Activated naive CD4-positive, alpha-beta T cell treated with anti-CD3 and anti-CD28 coated beads for 36 hours (primary cell): ENCODE data around the gene KAZN. TPM values are rescaled to one million over a fixed set of nuclear protein-coding genes. Genes with fewer than 3 reads are reported as not detected.

Experiments used
- CTCF ChIA-PET: fragments of 350-600 bp; sonication (Branson Sonifier 250); formaldehyde crosslinking; loops from one replicate; lab custom pipeline; 2021; ENCODE audit warnings: antibody characterized with exemption; lab: Charles Lee
- DNase-seq: peaks from one replicate; pipeline ENCODE4 v3.0.0-alpha.2; 2020
- H3K27ac Mint-ChIP-seq: one replicate; pipeline ENCODE4 v1.8.0; 2021; ENCODE audit warnings: mild to moderate bottlenecking, mixed read lengths
- H3K27me3 Mint-ChIP-seq: one replicate; pipeline ENCODE4 v1.8.0; 2021; ENCODE audit warnings: low read depth, mixed read lengths
- H3K36me3 Mint-ChIP-seq: one replicate; pipeline ENCODE4 v1.8.0; 2021; ENCODE audit warnings: low read depth, mixed read lengths
- H3K4me1 Mint-ChIP-seq: one replicate; pipeline ENCODE4 v1.8.0; 2021; ENCODE audit warnings: low read depth, mixed read lengths
- H3K4me3 Mint-ChIP-seq: one replicate; pipeline ENCODE4 v1.8.0; 2021; ENCODE audit warnings: mild to moderate bottlenecking, moderate library complexity, mixed read lengths
- H3K9me3 Mint-ChIP-seq: one replicate; pipeline ENCODE4 v1.8.0; 2021; ENCODE audit warnings: mixed read lengths
- intact Hi-C: fragments of 100-400 bp; cut with micrococcal nuclease; formaldehyde crosslinking; loops from one replicate; pipeline ENCODE4 v1.15.1; 2023
- total RNA-seq, 2 experiments: library from RNA; stranded (reverse); gene quantifications; one replicate each; pipeline ENCODE4 v1.2.3, GENCODE V29; 2021

The KAZN gene
- total RNA-seq, 2 experiments from 2014 or later = 0.55 to 0.59 TPM

GRCh38 chr1:14899686-14900085 lies 301.2 kb downstream of the KAZN start:
- CTCF ChIA-PET = no interaction called here
- Mint-ChIP-seq H3K4me1 (no peaks in the 10 kb centered on the region), H3K27ac (no peak overlapping the region), H3K9me3 (no peaks in the 10 kb centered on the region), H3K4me3 (no peak overlapping the region), H3K27me3 (peaks cover 6% of the 10 kb centered on the region), H3K36me3 (no peaks in the 10 kb centered on the region)
- intact Hi-C loops = loop anchor here (5.0 kb wide), 1 partner anchor 307 kb away; no protein-coding TSS in a partner anchor
- DNase-seq = no peak

- H3K4me1 Mint-ChIP-seq = no peaks in the 10 kb centered on the region
- CTCF ChIA-PET = no interaction called here
- intact Hi-C loops = loop anchor here (5.0 kb wide), 1 partner anchor 309 kb away; no protein-coding TSS in a partner anchor
Observed at GRCh38 chr1:14901371-14901954, 303.0 kb downstream of the KAZN start.

GRCh38 chr1:14903922-14904321 lies 305.4 kb downstream of the KAZN start:
- CTCF ChIA-PET = no interaction called here
- H3K4me1 Mint-ChIP-seq = no peaks in the 10 kb centered on the region
- no peaks in the 10 kb centered on the region for H3K36me3 Mint-ChIP-seq
- H3K27me3 Mint-ChIP-seq = no peaks in the 10 kb centered on the region
- H3K9me3 Mint-ChIP-seq = no peaks in the 10 kb centered on the region
- intact Hi-C loops = loop anchor here (5.0 kb wide), 1 partner anchor 312 kb away; no protein-coding TSS in a partner anchor
- DNase-seq = no peak
- H3K4me3 Mint-ChIP-seq = no peak overlapping the region
- H3K27ac Mint-ChIP-seq = no peak overlapping the region

More at GRCh38 chr1:14901371-14901954, 303.0 kb downstream of the KAZN start:
- Mint-ChIP-seq H3K27ac (no peak overlapping the region), H3K27me3 (peaks cover 6% of the 10 kb centered on the region), H3K4me3 (no peak overlapping the region), H3K9me3 (no peaks in the 10 kb centered on the region), H3K36me3 (no peaks in the 10 kb centered on the region)
- DNase-seq = no peak

- Mint-ChIP-seq H3K27ac (no peak overlapping the region), H3K4me3 (no peak overlapping the region), H3K4me1 (no peaks in the 10 kb centered on the region), H3K36me3 (no peaks in the 10 kb centered on the region), H3K27me3 (no peaks in the 10 kb centered on the region), H3K9me3 (no peaks in the 10 kb centered on the region)
- DNase-seq = no peak
- CTCF ChIA-PET = no interaction called here
- intact Hi-C loops = no loop called here
Observed at GRCh38 chr1:14906665-14907064, 308.2 kb downstream of the KAZN start.

- Mint-ChIP-seq H3K4me3 (no peak overlapping the region), H3K27me3 (no peaks in the 10 kb centered on the region), H3K9me3 (no peaks in the 10 kb centered on the region), H3K4me1 (no peaks in the 10 kb centered on the region), H3K27ac (no peak overlapping the region), H3K36me3 (no peaks in the 10 kb centered on the region)
- intact Hi-C loops = no loop called here
- no peak for DNase-seq
- CTCF ChIA-PET = interaction anchor here (0.7 kb wide), 1 partner anchor 16 kb away, joined by 3 read pairs; no protein-coding TSS in a partner anchor
Observed at GRCh38 chr1:14907416-14907815, 308.9 kb downstream of the KAZN start.

GRCh38 chr1:14909273-14909672 lies 310.8 kb downstream of the KAZN start:
- Mint-ChIP-seq H3K4me1 (no peaks in the 10 kb centered on the region), H3K4me3 (no peak overlapping the region)

GRCh38 chr1:14909920-14910460 lies 311.5 kb downstream of the KAZN start:
- H3K4me3 Mint-ChIP-seq = no peak overlapping the region
- no peak for DNase-seq
- intact Hi-C loops = no loop called here
- CTCF ChIA-PET = no interaction called here
- no peaks in the 10 kb centered on the region for H3K9me3 Mint-ChIP-seq
- H3K36me3 Mint-ChIP-seq = no peaks in the 10 kb centered on the region
- H3K4me1 Mint-ChIP-seq = no peaks in the 10 kb centered on the region
- H3K27me3 Mint-ChIP-seq = no peaks in the 10 kb centered on the region
- H3K27ac Mint-ChIP-seq = no peak overlapping the region

More at GRCh38 chr1:14909273-14909672, 310.8 kb downstream of the KAZN start:
- Mint-ChIP-seq H3K36me3 (no peaks in the 10 kb centered on the region), H3K9me3 (no peaks in the 10 kb centered on the region), H3K27me3 (no peaks in the 10 kb centered on the region), H3K27ac (no peak overlapping the region)
- CTCF ChIA-PET = no interaction called here
- no peak for DNase-seq
- intact Hi-C loops = no loop called here

- Mint-ChIP-seq H3K36me3 (no peaks in the 10 kb centered on the region), H3K4me3 (no peak overlapping the region), H3K4me1 (no peaks in the 10 kb centered on the region), H3K27me3 (no peaks in the 10 kb centered on the region), H3K27ac (no peak overlapping the region), H3K9me3 (no peaks in the 10 kb centered on the region)
- no peak for DNase-seq
- intact Hi-C loops = no loop called here
- CTCF ChIA-PET = interaction anchor here (0.7 kb wide), 1 partner anchor 132 kb away, joined by 3 read pairs; no protein-coding TSS in a partner anchor
Observed at GRCh38 chr1:14910984-14911721, 312.7 kb downstream of the KAZN start.

- Mint-ChIP-seq H3K4me3 (no peak overlapping the region), H3K36me3 (no peaks in the 10 kb centered on the region), H3K9me3 (no peaks in the 10 kb centered on the region), H3K27ac (no peak overlapping the region), H3K27me3 (no peaks in the 10 kb centered on the region), H3K4me1 (no peaks in the 10 kb centered on the region)
- intact Hi-C loops = no loop called here
- DNase-seq = no peak
- CTCF ChIA-PET = no interaction called here
Observed at GRCh38 chr1:14912839-14913481, 314.5 kb downstream of the KAZN start.

- intact Hi-C loops = no loop called here
- no peak overlapping the region for H3K27ac Mint-ChIP-seq
- H3K27me3 Mint-ChIP-seq = no peaks in the 10 kb centered on the region
- CTCF ChIA-PET = no interaction called here
- DNase-seq = no peak
- H3K36me3 Mint-ChIP-seq = no peaks in the 10 kb centered on the region
- no peaks in the 10 kb centered on the region for H3K4me1 Mint-ChIP-seq
- H3K4me3 Mint-ChIP-seq = no peak overlapping the region
- H3K9me3 Mint-ChIP-seq = no peaks in the 10 kb centered on the region
Observed at GRCh38 chr1:14913482-14914177, 315.1 kb downstream of the KAZN start.

- CTCF ChIA-PET = interaction anchor here (0.6 to 1.1 kb wide), 6 partner anchors 50 to 169 kb away, joined by 3 to 4 read pairs (median 3); no protein-coding TSS in a partner anchor
- H3K27me3 Mint-ChIP-seq = no peaks in the 10 kb centered on the region
- H3K4me3 Mint-ChIP-seq = no peak overlapping the region
- no peaks in the 10 kb centered on the region for H3K9me3 Mint-ChIP-seq
- H3K4me1 Mint-ChIP-seq = no peaks in the 10 kb centered on the region
- intact Hi-C loops = no loop called here
- no peak overlapping the region for H3K27ac Mint-ChIP-seq
- DNase-seq = no peak
- H3K36me3 Mint-ChIP-seq = no peaks in the 10 kb centered on the region
Observed at GRCh38 chr1:14914351-14914988, 316.0 kb downstream of the KAZN start.
